GM21737 (cell line): Measurements from ENCODE around the gene EIF4G1.
"Not testable (repeated sequence)": the region's sequence is repeated elsewhere in the genome, so short reads cannot be mapped to it uniquely, and the experiment has no call there.

ENCODE experiments used
- ATAC-seq: cut with Tn5 transposase; IDR thresholded peaks from one replicate; pipeline ENCODE4 v1.9.1; 2021; ENCODE audit warnings: mild to moderate bottlenecking, moderate library complexity; ENCODE audit not compliant: unreplicated experiment

EIF4G1 gene

GRCh38 chr3:184334470-184335158, 20.2 kb downstream of the EIF4G1 start:
- ATAC-seq, result no peak

GRCh38 chr3:184335291-184335660, 20.9 kb downstream of the EIF4G1 start:
- ATAC-seq, result no peak

GRCh38 chr3:184335661-184336546, 21.5 kb downstream of the EIF4G1 start:
- ATAC-seq, result peak; percentile 55

- ATAC-seq, result no peak
Measured at GRCh38 chr3:184336547-184337398, 22.4 kb downstream of the EIF4G1 start.

- no peak for ATAC-seq
Measured at GRCh38 chr3:184337399-184337714, 23.0 kb downstream of the EIF4G1 start, which contains the start of gene FAM131A. Gene FAM131A (plus strand): TSS chr3:184337600. CDS start chr3:184337631, 31 bp downstream.

GRCh38 chr3:184337981-184338380, 23.6 kb downstream of the EIF4G1 start:
- no peak for ATAC-seq

- no peak for ATAC-seq
Measured at GRCh38 chr3:184338511-184338945, 24.1 kb downstream of the EIF4G1 start.

- ATAC-seq, result no peak
Measured at GRCh38 chr3:184339001-184339400, 24.6 kb downstream of the EIF4G1 start.

- ATAC-seq, result not testable (repeated sequence)
Measured at GRCh38 chr3:184339451-184340135, 25.2 kb downstream of the EIF4G1 start.

GRCh38 chr3:184341925-184342324, 27.5 kb downstream of the EIF4G1 start:
- no peak for ATAC-seq

GRCh38 chr3:184343200-184343876, 28.9 kb downstream of the EIF4G1 start:
- ATAC-seq, result no peak

GRCh38 chr3:184344579-184345316, 30.3 kb downstream of the EIF4G1 start:
- ATAC-seq, result no peak

GRCh38 chr3:184345317-184346144, 31.1 kb downstream of the EIF4G1 start:
- ATAC-seq, result no peak

GRCh38 chr3:184346480-184347190, 32.2 kb downstream of the EIF4G1 start:
- ATAC-seq, result no peak

GRCh38 chr3:184347321-184348056, 33.1 kb downstream of the EIF4G1 start:
- no peak for ATAC-seq

- no peak for ATAC-seq
Measured at GRCh38 chr3:184348057-184348382, 33.6 kb downstream of the EIF4G1 start.
